ENCODE measurements around the gene DMBT1.

DNA sequence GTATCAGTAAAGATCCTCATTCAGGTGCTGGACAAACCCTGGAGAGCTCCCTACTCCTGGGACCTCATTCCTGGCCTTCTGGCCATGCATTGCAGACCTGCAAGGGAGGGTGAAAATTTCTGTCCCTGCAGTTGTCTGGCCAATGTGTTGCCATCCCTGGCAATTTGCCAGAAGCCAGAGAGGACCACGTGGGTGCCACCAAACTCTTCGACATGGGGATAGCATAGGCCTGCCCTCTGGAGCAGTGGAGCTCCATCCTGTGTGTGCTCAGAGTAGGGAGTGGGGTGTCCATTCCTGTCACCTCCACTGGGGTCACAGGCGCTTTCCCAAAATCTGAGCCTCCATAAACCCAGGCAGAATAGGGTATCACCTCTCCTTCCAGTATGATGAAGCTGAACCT lies 31.2 kb downstream of the DMBT1 start:
- TF ChIP-seq POLR2A (IDR thresholded peaks at IDR 0.05; ENCODE audit: low read depth, low read length) (no peak), MXI1 (IDR thresholded peaks at IDR 0.05; ENCODE audit: low read depth, low read length) (no peak), ZNF274 (IDR thresholded peaks at IDR 0.05; ENCODE audit: insufficient read depth, insufficient read length) (no peak), HCFC1 (IDR thresholded peaks at IDR 0.05; ENCODE audit: low read length) (no peak), TCF12 (IDR thresholded peaks at IDR 0.05; ENCODE audit: low read depth, low read length) (no peak), CEBPB (IDR thresholded peaks at IDR 0.05; ENCODE audit: borderline replicate concordance in 1 of 2, low read depth in 2 of 2, low read length in 2 of 2) (no peak), NFYB (IDR thresholded peaks at IDR 0.05; ENCODE audit: insufficient read depth, low read depth, low read length) (no peak)
- TF ChIP-seq, protein P1, sequence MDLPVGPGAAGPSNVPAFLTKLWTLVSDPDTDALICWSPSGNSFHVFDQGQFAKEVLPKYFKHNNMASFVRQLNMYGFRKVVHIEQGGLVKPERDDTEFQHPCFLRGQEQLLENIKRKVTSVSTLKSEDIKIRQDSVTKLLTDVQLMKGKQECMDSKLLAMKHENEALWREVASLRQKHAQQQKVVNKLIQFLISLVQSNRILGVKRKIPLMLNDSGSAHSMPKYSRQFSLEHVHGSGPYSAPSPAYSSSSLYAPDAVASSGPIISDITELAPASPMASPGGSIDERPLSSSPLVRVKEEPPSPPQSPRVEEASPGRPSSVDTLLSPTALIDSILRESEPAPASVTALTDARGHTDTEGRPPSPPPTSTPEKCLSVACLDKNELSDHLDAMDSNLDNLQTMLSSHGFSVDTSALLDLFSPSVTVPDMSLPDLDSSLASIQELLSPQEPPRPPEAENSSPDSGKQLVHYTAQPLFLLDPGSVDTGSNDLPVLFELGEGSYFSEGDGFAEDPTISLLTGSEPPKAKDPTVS (IDR thresholded peaks at IDR 0.05; ENCODE audit: low read depth, low read length), result no peak
- TF ChIP-seq, protein P2, sequence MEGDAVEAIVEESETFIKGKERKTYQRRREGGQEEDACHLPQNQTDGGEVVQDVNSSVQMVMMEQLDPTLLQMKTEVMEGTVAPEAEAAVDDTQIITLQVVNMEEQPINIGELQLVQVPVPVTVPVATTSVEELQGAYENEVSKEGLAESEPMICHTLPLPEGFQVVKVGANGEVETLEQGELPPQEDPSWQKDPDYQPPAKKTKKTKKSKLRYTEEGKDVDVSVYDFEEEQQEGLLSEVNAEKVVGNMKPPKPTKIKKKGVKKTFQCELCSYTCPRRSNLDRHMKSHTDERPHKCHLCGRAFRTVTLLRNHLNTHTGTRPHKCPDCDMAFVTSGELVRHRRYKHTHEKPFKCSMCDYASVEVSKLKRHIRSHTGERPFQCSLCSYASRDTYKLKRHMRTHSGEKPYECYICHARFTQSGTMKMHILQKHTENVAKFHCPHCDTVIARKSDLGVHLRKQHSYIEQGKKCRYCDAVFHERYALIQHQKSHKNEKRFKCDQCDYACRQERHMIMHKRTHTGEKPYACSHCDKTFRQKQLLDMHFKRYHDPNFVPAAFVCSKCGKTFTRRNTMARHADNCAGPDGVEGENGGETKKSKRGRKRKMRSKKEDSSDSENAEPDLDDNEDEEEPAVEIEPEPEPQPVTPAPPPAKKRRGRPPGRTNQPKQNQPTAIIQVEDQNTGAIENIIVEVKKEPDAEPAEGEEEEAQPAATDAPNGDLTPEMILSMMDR (IDR thresholded peaks at IDR 0.05 in 2 of 3, conservative IDR thresholded peaks at IDR 0.05 in 1 of 3; ENCODE audit: control insufficient read depth in 2 of 3, extremely low read depth in 1 of 3, insufficient read depth in 1 of 3, low read depth in 3 of 3, low read length in 3 of 3), result no peak

All from GM12878 (cell line).